Neural cell (in vitro differentiated cells): ENCODE data around the gene ARHGEF11. TPM values are rescaled to one million over a fixed set of nuclear protein-coding genes. Genes with fewer than 3 reads are reported as not detected.

ENCODE experiments used
- H2AFZ ChIP-seq: fragments of 200-600, 300-800 bp; sonication (generic), shearing (Covaris generic); 2 replicates; pipeline ENCODE4 v1.6.0; 2014; ENCODE audit warnings: low read depth, mild to moderate bottlenecking, antibody characterized with exemption, low read length, moderate library complexity
- H3F3A ChIP-seq: fragments of 200-600 bp; shearing (Covaris generic); 2 replicates; pipeline ENCODE4 v1.6.1; 2016; ENCODE audit warnings: mild to moderate bottlenecking, moderate library complexity, mixed read lengths, antibody characterized with exemption, low read length; ENCODE audit not compliant: insufficient read depth, poor library complexity, severe bottlenecking
- H3K27ac ChIP-seq: fragments of 200-600, 300-800 bp; sonication (generic), shearing (Covaris generic); 2 replicates; pipeline ENCODE4 v1.5.1; 2014; ENCODE audit warnings: mild to moderate bottlenecking, low read length, moderate library complexity
- H3K27me3 ChIP-seq: fragments of 300-800, 200-600 bp; sonication (generic), shearing (Covaris generic); 2 replicates; pipeline ENCODE4 v1.6.0; 2014; ENCODE audit warnings: mild to moderate bottlenecking, low read depth, low read length, moderate library complexity; ENCODE audit not compliant: insufficient read depth
- H3K36me3 ChIP-seq: fragments of 300-800, 200-600 bp; sonication (generic), shearing (Covaris generic); 2 replicates; pipeline ENCODE4 v1.5.1; 2014; ENCODE audit warnings: mild to moderate bottlenecking, antibody characterized with exemption, low read length, moderate library complexity; ENCODE audit not compliant: insufficient read depth
- H3K4me2 ChIP-seq: fragments of 300-800, 200-600 bp; sonication (generic), shearing (Covaris generic); 2 replicates; pipeline ENCODE4 v1.6.0; 2014; ENCODE audit warnings: mild to moderate bottlenecking, low read length
- H3K4me3 ChIP-seq: fragments of 300-800, 200-600 bp; sonication (generic), shearing (Covaris generic); 2 replicates; pipeline ENCODE4 v1.5.1; 2014; ENCODE audit warnings: mild to moderate bottlenecking, low read length, moderate library complexity
- H3K79me2 ChIP-seq: fragments of 200-600 bp; shearing (Covaris generic); replicated peaks from 2 replicates; pipeline ENCODE4 v1.6.0; 2014; ENCODE audit warnings: mild to moderate bottlenecking, low read length, moderate library complexity; ENCODE audit not compliant: insufficient read depth
- H3K9ac ChIP-seq: fragments of 300-800, 200-600 bp; sonication (generic), shearing (Covaris generic); 2 replicates; pipeline ENCODE4 v1.6.1; 2016; ENCODE audit warnings: mild to moderate bottlenecking, low read length, mixed read lengths
- H3K9me2 ChIP-seq: fragments of 200-600 bp; shearing (Covaris generic); 2 replicates; pipeline ENCODE4 v1.6.1; 2016; ENCODE audit warnings: mild to moderate bottlenecking, low read length, mixed read lengths; ENCODE audit not compliant: insufficient read depth
- H3K9me3 ChIP-seq: fragments of 200-600, 300-800 bp; sonication (generic), shearing (Covaris generic); 2 replicates; pipeline ENCODE4 v1.6.1; 2016; ENCODE audit warnings: mild to moderate bottlenecking, mixed run types, low read length, moderate library complexity, mixed read lengths
- H4K20me1 ChIP-seq: fragments of 200-600 bp; shearing (Covaris generic); 2 replicates; pipeline ENCODE4 v1.6.1; 2016; ENCODE audit warnings: mild to moderate bottlenecking, mixed run types; ENCODE audit not compliant: insufficient read depth
- CTCF ChIP-seq: fragments of 450-650 bp; IDR thresholded peaks from 2 replicates; pipeline ENCODE4 v1.5.1; 2014; ENCODE audit warnings: antibody characterized with exemption, mild to moderate bottlenecking, moderate library complexity; ENCODE audit not compliant: poor library complexity, severe bottlenecking
- EP300 ChIP-seq: fragments of 450-650 bp; conservative IDR thresholded peaks from 2 replicates; pipeline ENCODE4 v1.6.1; 2014; ENCODE audit warnings: antibody characterized with exemption, mild to moderate bottlenecking, moderate library complexity; ENCODE audit not compliant: poor library complexity, severe bottlenecking
- EZH2 ChIP-seq: fragments of 200-600, 300-800 bp; shearing (Covaris generic), sonication (generic); IDR thresholded peaks from 2 replicates; pipeline ENCODE4 v1.6.1; 2014; ENCODE audit warnings: antibody characterized with exemption, low read length, borderline replicate concordance, mild to moderate bottlenecking; ENCODE audit not compliant: insufficient read depth, poor library complexity, severe bottlenecking
- MXI1 ChIP-seq: fragments of 450-650 bp; conservative IDR thresholded peaks from 2 replicates; pipeline ENCODE4 v1.6.1; 2014; ENCODE audit warnings: antibody characterized with exemption, mild to moderate bottlenecking; ENCODE audit not compliant: poor library complexity, severe bottlenecking
- POLR2AphosphoS5 ChIP-seq: IDR thresholded peaks from 2 replicates; pipeline ENCODE4 v1.6.1; 2012
- RAD21 ChIP-seq: fragments of 450-650 bp; conservative IDR thresholded peaks from 2 replicates; pipeline ENCODE4 v1.6.1; 2014; ENCODE audit warnings: antibody characterized with exemption, mild to moderate bottlenecking, moderate library complexity
- REST ChIP-seq: IDR thresholded peaks from 2 replicates; pipeline ENCODE4 v1.6.1; 2012; ENCODE audit warnings: borderline replicate concordance
- SMC3 ChIP-seq: fragments of 450-650 bp; conservative IDR thresholded peaks from 2 replicates; pipeline ENCODE4 v1.6.1; 2014; ENCODE audit warnings: antibody characterized with exemption, mild to moderate bottlenecking, moderate library complexity; ENCODE audit not compliant: poor library complexity
- TAF1 ChIP-seq: IDR thresholded peaks from 2 replicates; pipeline ENCODE4 v1.6.1; 2012; ENCODE audit warnings: low read depth
- polyA plus RNA-seq: library from polyadenylated mRNA; depleted of rRNA; stranded (reverse); fragments of >200 nt; gene quantifications from 2 replicates; pipeline ENCODE4 v1.2.3, GENCODE V29; 2014

Gene ARHGEF11
- polyA plus RNA-seq, 1 donor from 2014 or later: 33.2 TPM

- Histone ChIP-seq H3K9me2 (no peaks in the 10 kb centered on the region), H3K4me2 (no peak overlapping the region), H2AFZ (no peak overlapping the region), H4K20me1 (no peaks in the 10 kb centered on the region), H3K9me3 (no peaks in the 10 kb centered on the region), H3K79me2 (peaks cover 29% of the 10 kb centered on the region), H3K27ac (no peak overlapping the region), H3K27me3 (no peaks in the 10 kb centered on the region), H3F3A (no peaks in the 10 kb centered on the region), H3K9ac (no peak overlapping the region), H3K4me3 (no peak overlapping the region), H3K36me3 (no peaks in the 10 kb centered on the region)
- TF ChIP-seq EZH2: no peak
- no peak for TF ChIP-seq MXI1
- no peak for TF ChIP-seq TAF1
- TF ChIP-seq REST: no peak
- TF ChIP-seq SMC3: no peak
- no peak for TF ChIP-seq CTCF
- no peak for TF ChIP-seq POLR2AphosphoS5
- no peak for TF ChIP-seq RAD21
- TF ChIP-seq EP300: no peak
These were observed 13.2 kb downstream of the ARHGEF11 start for GRCh38 chr1:157032303-157032702.

GRCh38 chr1:157030728-157031127, 14.8 kb downstream of the ARHGEF11 start:
- H3K36me3 ChIP-seq: no peaks in the 10 kb centered on the region
- no peak overlapping the region for H3K4me2 ChIP-seq
- H3K79me2 ChIP-seq: peaks cover 32% of the 10 kb centered on the region
- H3K4me3 ChIP-seq: no peak overlapping the region
- H3K9ac ChIP-seq: no peak overlapping the region
- no peaks in the 10 kb centered on the region for H4K20me1 ChIP-seq
- H3K9me2 ChIP-seq: no peaks in the 10 kb centered on the region
- H2AFZ ChIP-seq: no peak overlapping the region
- no peaks in the 10 kb centered on the region for H3F3A ChIP-seq
- H3K27me3 ChIP-seq: no peaks in the 10 kb centered on the region
- no peak overlapping the region for H3K27ac ChIP-seq
- TF ChIP-seq EP300 (no peak), MXI1 (no peak), CTCF (no peak)
- H3K9me3 ChIP-seq: no peaks in the 10 kb centered on the region
